K562 (cell line): Measurements from ENCODE around the gene DMAC1. TPM values are rescaled to one million over a fixed set of nuclear protein-coding genes. Genes with fewer than 3 reads are reported as not detected.

Experiments
- ATAC-seq: fragments of 200-7000 bp; cut with Tn5 transposase; 3 replicates; pipeline ENCODE4 v1.9.1; 2020; ENCODE audit warnings: moderate library complexity
- BruUV-seq: library from RNA; stranded (reverse); fragments of 400-500 nt; replicated peaks from 2 replicates; lab custom pipeline; 2021; lab: Mats Ljungman, UMichigan
- CTCF ChIA-PET: fragments of 300-600 bp; formaldehyde crosslinking; extraction: SDS; loops from one replicate; lab custom pipeline; 2021; ENCODE audit warnings: low intra/inter-chr PET ratio; lab: Yijun Ruan, JAX
- POLR2A ChIA-PET: fragments of 300-600, 350-650 bp; sonication (Branson Sonifier 250); formaldehyde crosslinking; extraction: SDS; loops from one replicate; lab custom pipeline; 2021; ENCODE audit warnings: antibody characterized with exemption, inconsistent platforms; lab: Yijun Ruan, JAX
- DNase-seq, 4 experiments: peaks; one replicate each; pipeline versions ENCODE4 v3.0.0 to v3.0.0-alpha.2; 2011 to 2018; ENCODE audit warnings: low spot score in 3 of 4, mixed read lengths in 3 of 4; ENCODE audit errors: extremely low read depth in 1 of 4
- FAIRE-seq: peaks from 2 replicates; lab custom pipeline; 2011; peaks lifted over from hg19 to GRCh38; lab: Jason Lieb, UNC
- H2AFZ ChIP-seq: 2 replicates; pipeline ENCODE4 v1.6.0; 2011; ENCODE audit warnings: low read depth, low read length, control low read depth, inconsistent platforms
- H3K27ac ChIP-seq: fragments of 200-600 bp; 3 replicates; pipeline ENCODE4 v1.8.0; 2011; ENCODE audit warnings: low read depth, mild to moderate bottlenecking, control low read depth, inconsistent platforms, low read length, moderate library complexity, mixed read lengths; ENCODE audit errors: extremely low read depth
- H3K27me3 ChIP-seq, 2 experiments: fragments of 300-600 bp in 1 of 2; 2 replicates in 1 of 2; 3 replicates in 1 of 2; pipeline versions ENCODE4 v1.6.0 to v1.8.0; 2011; ENCODE audit warnings: inconsistent platforms in 2 of 2, low read length in 2 of 2, mild to moderate bottlenecking in 1 of 2, mixed read lengths in 1 of 2, moderate library complexity in 1 of 2; ENCODE audit not compliant: control insufficient read depth in 2 of 2, insufficient read depth in 2 of 2
- H3K36me3 ChIP-seq: fragments of 300-600 bp; 3 replicates; pipeline ENCODE4 v1.8.0; 2011; ENCODE audit warnings: mild to moderate bottlenecking, low read length, inconsistent platforms; ENCODE audit not compliant: control insufficient read depth, insufficient read depth
- H3K4me1 ChIP-seq, 2 experiments: fragments of 200-600 bp in 1 of 2; replicated peaks in 1 of 2; 2 replicates in 1 of 2; 3 replicates in 1 of 2; pipeline versions ENCODE4 v1.5.1 to v1.8.0; 2011; ENCODE audit warnings: inconsistent platforms in 2 of 2, low read length in 2 of 2, mild to moderate bottlenecking in 1 of 2, mixed read lengths in 1 of 2, moderate library complexity in 1 of 2; ENCODE audit not compliant: control insufficient read depth in 2 of 2, insufficient read depth in 2 of 2
- H3K4me2 ChIP-seq: 2 replicates; pipeline ENCODE4 v1.6.1; 2011; ENCODE audit warnings: low read length, control low read depth, inconsistent platforms, mixed read lengths; ENCODE audit not compliant: insufficient read depth
- H3K4me3 ChIP-seq: fragments of 200-600 bp; sonication (generic), shearing (Covaris generic); 2 replicates; pipeline ENCODE4 v1.5.1; 2016; ENCODE audit warnings: control low read depth, inconsistent platforms
- H3K79me2 ChIP-seq: fragments of 200-600 bp; 3 replicates; pipeline ENCODE4 v1.8.0; 2011; ENCODE audit warnings: low read length, inconsistent platforms; ENCODE audit not compliant: control insufficient read depth, insufficient read depth
- H3K9ac ChIP-seq, 2 experiments: 2 replicates each; pipeline versions ENCODE4 v1.6.0 to v1.6.1; 2011; ENCODE audit warnings: low read depth in 2 of 2, low read length in 2 of 2, control low read depth in 1 of 2, inconsistent platforms in 1 of 2, mild to moderate bottlenecking in 1 of 2, mixed read lengths in 1 of 2; ENCODE audit not compliant: insufficient read depth in 1 of 2
- H3K9me1 ChIP-seq: one replicate; pipeline ENCODE4 v1.6.0; 2011; ENCODE audit warnings: inconsistent platforms, mild to moderate bottlenecking, low read length, moderate library complexity; ENCODE audit not compliant: control insufficient read depth, insufficient read depth
- H3K9me3 ChIP-seq: replicated peaks from 2 replicates; pipeline ENCODE4 v1.5.1; 2011; ENCODE audit warnings: low read depth, low read length, inconsistent platforms; ENCODE audit not compliant: control insufficient read depth, insufficient read depth
- H4K20me1 ChIP-seq: replicated peaks from 2 replicates; pipeline ENCODE4 v1.6.1; 2011; ENCODE audit warnings: low read length, inconsistent platforms, mixed read lengths; ENCODE audit not compliant: control insufficient read depth, insufficient read depth
- BRD9 ChIP-seq: fragments of 450-650 bp; IDR thresholded peaks from 2 replicates; pipeline ENCODE4 v1.6.1; 2018; ENCODE audit warnings: low read depth; ENCODE audit not compliant: partially characterized antibody
- ELF2 ChIP-seq: fragments of 250-450 bp; sonication (Bioruptor Pico); IDR thresholded peaks from 2 replicates; pipeline ENCODE4 v1.5.0; 2021; ENCODE audit warnings: mild to moderate bottlenecking
- FOXP1 ChIP-seq: sonication (generic); formaldehyde crosslinking; IDR thresholded peaks from 2 replicates; pipeline ENCODE4 v1.8.0; 2022; ENCODE audit warnings: mild to moderate bottlenecking, missing genetic modification reagents
- HDAC2 ChIP-seq: fragments of 450-650 bp; IDR thresholded peaks from 2 replicates; pipeline ENCODE4 v1.6.1; 2016; ENCODE audit warnings: mild to moderate bottlenecking
- KDM1A ChIP-seq, 2 experiments: fragments of 450-650 bp; IDR thresholded peaks; 2 replicates each; pipeline ENCODE4 v1.6.1; 2016; ENCODE audit warnings: mild to moderate bottlenecking in 2 of 2
- MBD2 ChIP-seq: sonication (generic); IDR thresholded peaks from 2 replicates; pipeline ENCODE4 v1.6.1; 2016; ENCODE audit warnings: low read depth, borderline replicate concordance
- MYC ChIP-seq, 2 experiments: fragments of 250-450 bp in 1 of 2; sonication (Bioruptor Pico) in 1 of 2; IDR thresholded peaks; 2 replicates each; pipeline versions ENCODE4 v1.5.1 to v1.6.1; 2012 to 2021; ENCODE audit warnings: low read depth in 2 of 2, borderline replicate concordance in 1 of 2, improper control_type of control experiment in 1 of 2, low read length in 1 of 2, mild to moderate bottlenecking in 1 of 2, moderate library complexity in 1 of 2
- NCOA4 ChIP-seq: fragments of 450-650 bp; IDR thresholded peaks from 2 replicates; pipeline ENCODE4 v1.6.1; 2018; ENCODE audit warnings: mild to moderate bottlenecking; ENCODE audit not compliant: partially characterized antibody
- PML ChIP-seq: IDR thresholded peaks from 2 replicates; pipeline ENCODE4 v1.6.1; 2012; ENCODE audit warnings: low read length, inconsistent platforms
- SAFB ChIP-seq: fragments of 200-400 bp; formaldehyde crosslinking; IDR thresholded peaks from 2 replicates; pipeline ENCODE4 v1.6.1; 2017; ENCODE audit warnings: low read depth, low read length, borderline replicate concordance
- SP1 ChIP-seq: sonication (generic); formaldehyde crosslinking; IDR thresholded peaks from 2 replicates; pipeline ENCODE4 v1.8.1; 2022; ENCODE audit warnings: mild to moderate bottlenecking, missing genetic modification reagents
- TAF1 ChIP-seq: IDR thresholded peaks from 2 replicates; pipeline ENCODE4 v1.6.1; 2011; ENCODE audit warnings: mild to moderate bottlenecking, low read length, moderate library complexity; ENCODE audit not compliant: insufficient read depth, control insufficient read depth, severe bottlenecking; ENCODE audit errors: extremely low read depth
- TARDBP ChIP-seq: fragments of 450-650 bp; IDR thresholded peaks from 2 replicates; pipeline ENCODE4 v1.6.1; 2016
- TOE1 ChIP-seq, 2 experiments: fragments of 450-650 bp in 1 of 2; sonication (generic) in 1 of 2; formaldehyde crosslinking in 1 of 2; IDR thresholded peaks; 2 replicates each; pipeline versions ENCODE4 v1.7.1 to v1.8.0; 2016 to 2022; ENCODE audit warnings: borderline replicate concordance in 2 of 2, mild to moderate bottlenecking in 2 of 2, antibody characterized with exemption in 1 of 2, inconsistent platforms in 1 of 2, low read depth in 1 of 2, missing genetic modification reagents in 1 of 2, moderate library complexity in 1 of 2
- ZNF764 ChIP-seq: fragments of 250-450 bp; sonication (Bioruptor Pico); IDR thresholded peaks from 2 replicates; pipeline ENCODE4 v1.4.0; 2020; ENCODE audit warnings: low read depth, mild to moderate bottlenecking, moderate library complexity
- WGBS: fragments of 100-300 bp; shearing (Covaris generic); methylation state at CpG from one replicate; pipeline ENCODE4 v1.1.6; 2016; ENCODE audit warnings: low coverage, mixed read lengths; ENCODE audit not compliant: insufficient coverage; ENCODE audit errors: missing lambda C conversion rate; 5-methylcytosine and 5-hydroxymethylcytosine counted together
- in situ Hi-C: fragments of 300-500 bp; cut with MboI; formaldehyde crosslinking; loops from 4 replicates; pipeline ENCODE4 v1.15.0; 2018; ENCODE audit warnings: inconsistent platforms, mixed read lengths
- intact Hi-C: fragments of 100-400 bp; cut with micrococcal nuclease; formaldehyde crosslinking; loops from 2 replicates; pipeline ENCODE4 v1.14.2; 2022
- polyA plus RNA-seq, 8 experiments: library from polyadenylated mRNA; depleted of rRNA in 4 of 8; stranded (reverse) in 5 of 8; unstranded in 3 of 8; fragments of >200 nt; fragmentation: Nextera tagmentation in 2 of 8; fragmentation: Illumina TruSeq in 1 of 8; extraction: Ambion mirVana in 2 of 8; extraction: Trizol in 1 of 8; gene quantifications; 2 replicates each; pipeline versions ENCODE4 v1.2.1 to v1.2.3, GENCODE V29; 2011 to 2014; ENCODE audit warnings: inconsistent platforms in 1 of 8, missing spikeins in 1 of 8
- total RNA-seq, 7 experiments: library from RNA; depleted of rRNA in 6 of 7; stranded (reverse); fragments of >200 nt in 6 of 7; fragmentation: Illumina TruSeq in 2 of 7; extraction: Trizol in 2 of 7; gene quantifications; 2 replicates each; pipeline versions ENCODE4 v1.2.1 to v1.2.3, GENCODE V29; 2011 to 2021; ENCODE audit warnings: low replicate concordance in 1 of 7
- TF ChIP-seq, protein P1 (sequence below): fragments of 450-650 bp; formaldehyde crosslinking; IDR thresholded peaks from 2 replicates; pipeline ENCODE4 v1.4.0; 2020; ENCODE audit warnings: mild to moderate bottlenecking, mixed read lengths
- TF ChIP-seq, protein P2 (sequence below): fragments of 450-650 bp; IDR thresholded peaks from 2 replicates; pipeline ENCODE4 v1.6.1; 2016; ENCODE audit warnings: missing biosample characterization, missing genetic modification characterization

The DMAC1 gene
- total and polyA plus RNA-seq, 9 of the 15 experiments (the other 6 are each of a cell fraction or from before 2014, with no cell fraction given): 15.9 to 94.4 (median 38.4) TPM

DNA sequence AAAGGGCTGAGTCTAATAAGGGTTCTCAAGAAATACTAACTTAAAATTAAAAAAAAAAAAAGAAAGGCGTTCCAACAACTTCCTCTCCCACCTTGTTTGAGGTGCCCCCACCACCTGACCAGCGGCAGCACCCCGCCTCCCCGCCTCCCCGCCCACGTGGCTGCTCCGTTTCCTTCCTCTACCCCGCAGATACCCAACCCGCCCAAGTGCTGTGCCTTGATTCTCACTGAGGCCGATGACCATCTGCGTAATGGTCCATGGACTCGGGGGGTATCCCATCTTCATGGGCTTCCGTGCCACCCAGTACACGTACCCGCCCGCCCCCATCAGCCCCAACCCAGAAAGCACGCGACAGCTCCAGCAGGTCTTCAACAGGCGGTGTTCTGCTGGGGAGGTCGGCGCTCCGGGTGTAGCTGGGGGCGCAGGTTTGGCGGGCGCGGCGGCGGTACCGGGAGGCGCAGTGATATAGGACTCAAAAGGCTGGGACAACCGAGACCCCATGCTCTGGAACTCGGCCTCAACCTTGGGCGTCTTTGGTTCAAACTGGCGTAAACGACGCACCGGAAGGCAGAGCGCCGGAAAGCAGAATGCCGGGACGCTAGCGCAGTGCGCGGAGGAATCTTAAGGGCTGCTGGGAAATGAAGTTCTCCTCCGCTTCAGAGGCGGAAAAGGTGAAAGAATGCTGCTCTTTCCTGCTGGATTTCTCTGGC is at the start of gene DMAC1 (continued):
- TF ChIP-seq, protein P1, sequence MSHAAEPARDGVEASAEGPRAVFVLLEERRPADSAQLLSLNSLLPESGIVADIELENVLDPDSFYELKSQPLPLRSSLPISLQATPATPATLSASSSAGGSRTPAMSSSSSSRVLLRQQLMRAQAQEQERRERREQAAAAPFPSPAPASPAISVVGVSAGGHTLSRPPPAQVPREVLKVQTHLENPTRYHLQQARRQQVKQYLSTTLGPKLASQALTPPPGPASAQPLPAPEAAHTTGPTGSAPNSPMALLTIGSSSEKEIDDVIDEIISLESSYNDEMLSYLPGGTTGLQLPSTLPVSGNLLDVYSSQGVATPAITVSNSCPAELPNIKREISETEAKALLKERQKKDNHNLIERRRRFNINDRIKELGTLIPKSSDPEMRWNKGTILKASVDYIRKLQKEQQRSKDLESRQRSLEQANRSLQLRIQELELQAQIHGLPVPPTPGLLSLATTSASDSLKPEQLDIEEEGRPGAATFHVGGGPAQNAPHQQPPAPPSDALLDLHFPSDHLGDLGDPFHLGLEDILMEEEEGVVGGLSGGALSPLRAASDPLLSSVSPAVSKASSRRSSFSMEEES (CRISPR knock-in tag): no peak
- TF ChIP-seq BRD9: no peak
- TF ChIP-seq TAF1: peak; percentile 66
- 0 out of 2 replicates have a peak, but pooled peaks have one; percentile 19 for TF ChIP-seq HDAC2
- no peak for TF ChIP-seq PML
- TF ChIP-seq, protein P2, sequence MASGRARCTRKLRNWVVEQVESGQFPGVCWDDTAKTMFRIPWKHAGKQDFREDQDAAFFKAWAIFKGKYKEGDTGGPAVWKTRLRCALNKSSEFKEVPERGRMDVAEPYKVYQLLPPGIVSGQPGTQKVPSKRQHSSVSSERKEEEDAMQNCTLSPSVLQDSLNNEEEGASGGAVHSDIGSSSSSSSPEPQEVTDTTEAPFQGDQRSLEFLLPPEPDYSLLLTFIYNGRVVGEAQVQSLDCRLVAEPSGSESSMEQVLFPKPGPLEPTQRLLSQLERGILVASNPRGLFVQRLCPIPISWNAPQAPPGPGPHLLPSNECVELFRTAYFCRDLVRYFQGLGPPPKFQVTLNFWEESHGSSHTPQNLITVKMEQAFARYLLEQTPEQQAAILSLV (tag): no peak
- TF ChIP-seq NCOA4: no peak
- TF ChIP-seq, all 486 proteins: peak for 57

DNA sequence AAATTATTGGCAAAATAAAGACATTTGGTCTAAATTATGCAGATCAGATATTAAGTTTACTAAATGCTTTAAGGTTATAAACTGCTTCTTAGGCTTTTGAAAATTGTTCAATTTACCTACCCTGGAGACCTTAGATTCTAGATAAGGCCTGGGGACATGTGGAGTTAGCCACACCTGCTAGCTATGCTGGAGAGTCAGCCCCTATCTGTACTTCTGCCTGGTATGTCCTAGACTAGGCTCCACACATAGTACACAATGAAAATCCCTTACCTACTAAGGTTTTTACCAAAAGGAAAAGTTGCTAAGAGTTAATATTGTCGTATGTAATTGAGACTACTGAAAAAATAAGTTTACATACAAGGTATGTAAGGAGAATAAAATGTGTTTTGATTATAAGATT is 49.8 kb upstream of the DMAC1 start:
- Histone ChIP-seq H3K27ac (no peak overlapping the region), H3K9ac (no peak overlapping the region), H3K9me3 (no peaks in the 10 kb centered on the region), H3K27me3 (no peaks in the 10 kb centered on the region), H3K36me3 (no peaks in the 10 kb centered on the region), H4K20me1 (no peaks in the 10 kb centered on the region), H3K9me1 (no peaks in the 10 kb centered on the region), H3K79me2 (no peaks in the 10 kb centered on the region), H3K4me3 (no peak overlapping the region), H2AFZ (no peak overlapping the region), H3K4me2 (no peak overlapping the region), H3K4me1 (no peaks in the 10 kb centered on the region)
- intact Hi-C loops (no loop called here), in situ Hi-C loops (no loop called here)
- FAIRE-seq (no peak), DNase-seq (no peak), ATAC-seq (no peak)
- POLR2A ChIA-PET: no interaction called here
- BruUV-seq: no TSS peak
- CTCF ChIA-PET: no interaction called here
- 0% methylated on average over 1 of the region's 1 CpG for WGBS
- TF ChIP-seq SP1 (CRISPR knock-in tag) (no peak), TARDBP (no peak), PML (no peak), MBD2 (no peak), SAFB (no peak), ELF2 (CRISPR knock-in tag) (no peak), TOE1 (IDR thresholded peaks at IDR 0.05; ENCODE audit: borderline replicate concordance) (no peak), TOE1 (CRISPR knock-in tag; IDR thresholded peaks at IDR 0.05; ENCODE audit: borderline replicate concordance, low read depth) (no peak), FOXP1 (CRISPR knock-in tag) (no peak), ZNF764 (CRISPR knock-in tag) (no peak), MYC (IDR thresholded peaks at IDR 0.05; ENCODE audit: low read depth, low read length) (no peak), MYC (CRISPR knock-in tag; IDR thresholded peaks at IDR 0.05; ENCODE audit: borderline replicate concordance, low read depth) (no peak), KDM1A (IDR thresholded peaks at IDR 0.05) (no peak)
